Measurements from ENCODE around the gene TLX1. TPM values are rescaled to one million over a fixed set of nuclear protein-coding genes. Genes with fewer than 3 reads are reported as not detected.
A peak's percentile ranks its signal among the peaks of the same experiment; 100 is the strongest.

The TLX1 gene
- total RNA-seq (not detected), polyA plus RNA-seq (not detected)
- long read RNA-seq, donor 1, result 0 reads
- long read RNA-seq, donor 2, result 0 reads
- long read RNA-seq, donor 3, result 0 reads
- long read RNA-seq, donor 4, result 0 reads
- long read RNA-seq, donor 5, result 0 reads

DNA sequence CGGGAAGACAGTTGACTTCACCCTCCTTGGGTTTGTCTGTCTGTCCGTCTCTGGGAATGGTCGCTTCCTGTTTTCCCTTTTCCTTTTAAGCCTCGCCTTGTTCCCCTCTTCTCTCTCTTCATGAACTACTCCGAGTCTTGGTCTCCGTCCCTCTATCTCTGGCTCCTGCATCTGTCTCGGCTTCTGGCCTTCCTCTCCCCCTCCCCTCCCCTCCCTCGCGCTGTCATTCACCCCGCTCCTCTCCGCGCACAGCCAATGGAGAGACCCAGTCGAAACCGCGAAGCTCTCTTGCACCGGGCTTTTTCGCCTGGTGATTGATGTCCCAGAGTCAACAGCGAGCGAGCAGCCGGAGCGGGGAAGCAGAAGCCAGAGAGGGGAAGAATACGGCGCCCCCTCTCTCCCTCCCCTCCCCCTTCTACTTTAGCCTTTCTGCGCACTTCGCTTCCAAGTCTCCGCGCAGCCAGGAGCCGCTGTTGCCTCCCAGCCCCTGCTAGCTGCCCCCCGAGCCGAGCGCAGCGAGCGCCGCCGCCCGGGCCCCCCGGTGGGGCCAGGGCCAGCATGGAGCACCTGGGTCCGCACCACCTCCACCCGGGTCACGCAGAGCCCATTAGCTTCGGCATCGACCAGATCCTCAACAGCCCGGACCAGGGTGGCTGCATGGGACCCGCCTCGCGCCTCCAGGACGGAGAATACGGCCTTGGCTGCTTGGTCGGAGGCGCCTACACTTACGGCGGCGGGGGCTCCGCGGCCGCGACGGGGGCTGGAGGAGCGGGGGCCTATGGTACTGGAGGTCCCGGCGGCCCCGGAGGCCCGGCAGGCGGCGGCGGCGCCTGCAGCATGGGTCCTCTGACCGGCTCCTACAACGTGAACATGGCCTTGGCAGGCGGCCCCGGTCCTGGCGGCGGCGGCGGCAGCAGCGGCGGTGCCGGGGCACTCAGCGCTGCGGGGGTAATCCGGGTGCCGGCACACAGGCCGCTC is at the start of gene TLX1:
TLX1 (plus strand) TSS at position 317 of the 978 bp plus-strand sequence; CDS start at position 559, 242 bp downstream.
- DNase-seq (peak in 1 of 3 donors; percentile 35), ATAC-seq (ENCODE audit: insufficient read depth, low FRiP score) (no peak)
- Histone ChIP-seq H3K9ac (ENCODE audit: insufficient read depth in 1 of 2, low read length in 2 of 2) (no peak within 1 kb of the TSS), H3K27me3 (ENCODE audit: control insufficient read depth in 3 of 3, insufficient read depth in 3 of 3, low read length in 2 of 3) (peaks cover 17 to 92% (median 89%) of the 10 kb centered on the region in 3 donors), H3K4me1 (ENCODE audit: control insufficient read depth in 5 of 5, insufficient read depth in 5 of 5, low read length in 5 of 5) (peaks cover 0 to 32% (median 10%) of the 10 kb centered on the region in 5 donors), H3K36me3 (ENCODE audit: control insufficient read depth in 4 of 4, insufficient read depth in 4 of 4, low read length in 4 of 4) (no peaks in the 10 kb centered on the region), H3K9me3 (ENCODE audit: control insufficient read depth in 4 of 4, insufficient read depth in 3 of 4, low read length in 3 of 4) (peaks cover 0 to 5% (median 0%) of the 10 kb centered on the region in 4 donors), H3K27ac (ENCODE audit: low read depth in 1 of 2, low read length in 1 of 2) (no peak within 1 kb of the TSS), H3K4me3 (no peak within 1 kb of the TSS)
- 2% methylated on average over 68 to 83 of the region's 83 CpGs for WGBS, 2 donors
- TF ChIP-seq CTCF (IDR thresholded peaks at IDR 0.05; ENCODE audit: control extremely low read depth, extremely low read depth), result no peak

DNA sequence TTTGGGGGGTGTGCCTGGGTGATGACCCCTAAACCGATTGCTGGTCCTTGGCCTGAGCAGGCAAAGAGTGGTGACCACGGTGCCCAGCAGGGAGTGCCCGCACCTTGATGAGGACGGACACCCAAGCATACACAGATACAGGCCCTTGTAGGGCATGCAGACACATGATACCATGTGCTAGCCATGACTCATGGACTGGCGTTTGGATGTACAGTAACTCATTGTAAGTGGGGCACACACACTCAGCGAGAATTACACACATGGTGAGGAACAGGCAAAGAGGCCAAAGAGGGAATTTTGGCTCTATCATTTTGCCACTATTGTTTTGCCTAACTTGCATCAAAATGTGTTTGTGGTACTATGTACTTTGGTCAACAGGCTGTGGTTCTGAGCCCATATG is 45.3 kb upstream of the TLX1 start:
- H3K36me3 ChIP-seq (ENCODE audit: control insufficient read depth in 4 of 4, insufficient read depth in 4 of 4, low read length in 4 of 4), result no peaks in the 10 kb centered on the region
- DNase-seq (no peak), ATAC-seq (ENCODE audit: insufficient read depth, low FRiP score) (no peak)
- H3K9ac ChIP-seq (ENCODE audit: insufficient read depth in 1 of 2, low read length in 2 of 2), result no peak overlapping the region
- no peak for TF ChIP-seq CTCF (IDR thresholded peaks at IDR 0.05; ENCODE audit: control extremely low read depth, extremely low read depth)
- no peaks in the 10 kb centered on the region for H3K9me3 ChIP-seq (ENCODE audit: control insufficient read depth in 4 of 4, insufficient read depth in 3 of 4, low read length in 3 of 4)
- no peak overlapping the region for H3K4me3 ChIP-seq
- peaks cover 0 to 4% (median 0%) of the 10 kb centered on the region in 5 donors for H3K4me1 ChIP-seq (ENCODE audit: control insufficient read depth in 5 of 5, insufficient read depth in 5 of 5, low read length in 5 of 5)
- peaks cover 0 to 21% (median 3%) of the 10 kb centered on the region in 3 donors for H3K27me3 ChIP-seq (ENCODE audit: control insufficient read depth in 3 of 3, insufficient read depth in 3 of 3, low read length in 2 of 3)
- no peak overlapping the region for H3K27ac ChIP-seq (ENCODE audit: low read depth in 1 of 2, low read length in 1 of 2)
- WGBS, 2 donors, result 80 to 82% methylated on average over 6 of the region's 6 CpGs

DNA sequence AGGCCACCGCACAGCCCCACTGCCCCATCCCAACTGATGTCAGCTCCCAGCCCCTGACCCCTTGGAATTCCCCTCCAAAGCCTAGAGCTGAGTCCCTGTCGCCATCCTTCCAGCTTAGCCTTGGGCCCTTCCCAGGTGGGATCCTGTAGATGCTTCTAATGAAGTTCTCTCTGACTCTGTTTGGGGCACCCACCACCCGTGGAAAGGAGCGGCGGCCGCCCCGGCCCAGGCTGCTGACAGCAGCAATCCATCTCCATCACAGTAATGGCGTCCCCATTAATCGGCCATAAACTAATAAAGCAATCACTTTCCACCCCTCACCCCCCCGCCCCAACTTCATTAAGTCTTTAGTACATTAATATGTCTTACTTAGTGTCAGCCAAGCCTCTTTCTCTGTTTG is 43.7 kb upstream of the TLX1 start:
- peaks cover 0 to 26% (median 3%) of the 10 kb centered on the region in 3 donors for H3K27me3 ChIP-seq (ENCODE audit: control insufficient read depth in 3 of 3, insufficient read depth in 3 of 3, low read length in 2 of 3)
- no peaks in the 10 kb centered on the region for H3K4me1 ChIP-seq (ENCODE audit: control insufficient read depth in 5 of 5, insufficient read depth in 5 of 5, low read length in 5 of 5)
- DNase-seq (no peak), ATAC-seq (ENCODE audit: insufficient read depth, low FRiP score) (no peak)
- 57 to 63% methylated on average over 10 of the region's 10 CpGs for WGBS, 2 donors
- H3K4me3 ChIP-seq, result no peak overlapping the region
- H3K27ac ChIP-seq (ENCODE audit: low read depth in 1 of 2, low read length in 1 of 2), result no peak overlapping the region
- no peak overlapping the region for H3K9ac ChIP-seq (ENCODE audit: insufficient read depth in 1 of 2, low read length in 2 of 2)
- H3K36me3 ChIP-seq (ENCODE audit: control insufficient read depth in 4 of 4, insufficient read depth in 4 of 4, low read length in 4 of 4), result no peaks in the 10 kb centered on the region
- no peak for TF ChIP-seq CTCF (IDR thresholded peaks at IDR 0.05; ENCODE audit: control extremely low read depth, extremely low read depth)
- H3K9me3 ChIP-seq (ENCODE audit: control insufficient read depth in 4 of 4, insufficient read depth in 3 of 4, low read length in 3 of 4), result no peaks in the 10 kb centered on the region
